Measurements from ENCODE around the gene FNBP1.

FNBP1 gene

GRCh38 chr9:129850821-129851550, 192.0 kb downstream of the FNBP1 start:
- no peak for DNase-seq

- DNase-seq: no peak
Observed at GRCh38 chr9:129849901-129850300, 193.1 kb downstream of the FNBP1 start.

- DNase-seq: no peak
Observed at GRCh38 chr9:129848712-129849441, 194.1 kb downstream of the FNBP1 start.

GRCh38 chr9:129845373-129845772, 197.6 kb downstream of the FNBP1 start:
- DNase-seq: no peak

GRCh38 chr9:129841071-129841470, 201.9 kb downstream of the FNBP1 start:
- no peak for DNase-seq

- no peak for DNase-seq
Observed at GRCh38 chr9:129840034-129840433, 203.0 kb downstream of the FNBP1 start.

GRCh38 chr9:129839324-129840023, 203.5 kb downstream of the FNBP1 start:
- DNase-seq: no peak

- DNase-seq: peak; percentile 56
Observed at GRCh38 chr9:129838707-129839259, 204.2 kb downstream of the FNBP1 start.
